ENCODE measurements around the gene ACOT6.

ACOT6 gene

GRCh38 chr14:73616831-73617230, 4.5 kb downstream of the ACOT6 start:
- TF ChIP-seq ZFX (IDR thresholded peaks at IDR 0.05; ENCODE audit: borderline replicate concordance), result no peak
- TF ChIP-seq, protein P1, sequence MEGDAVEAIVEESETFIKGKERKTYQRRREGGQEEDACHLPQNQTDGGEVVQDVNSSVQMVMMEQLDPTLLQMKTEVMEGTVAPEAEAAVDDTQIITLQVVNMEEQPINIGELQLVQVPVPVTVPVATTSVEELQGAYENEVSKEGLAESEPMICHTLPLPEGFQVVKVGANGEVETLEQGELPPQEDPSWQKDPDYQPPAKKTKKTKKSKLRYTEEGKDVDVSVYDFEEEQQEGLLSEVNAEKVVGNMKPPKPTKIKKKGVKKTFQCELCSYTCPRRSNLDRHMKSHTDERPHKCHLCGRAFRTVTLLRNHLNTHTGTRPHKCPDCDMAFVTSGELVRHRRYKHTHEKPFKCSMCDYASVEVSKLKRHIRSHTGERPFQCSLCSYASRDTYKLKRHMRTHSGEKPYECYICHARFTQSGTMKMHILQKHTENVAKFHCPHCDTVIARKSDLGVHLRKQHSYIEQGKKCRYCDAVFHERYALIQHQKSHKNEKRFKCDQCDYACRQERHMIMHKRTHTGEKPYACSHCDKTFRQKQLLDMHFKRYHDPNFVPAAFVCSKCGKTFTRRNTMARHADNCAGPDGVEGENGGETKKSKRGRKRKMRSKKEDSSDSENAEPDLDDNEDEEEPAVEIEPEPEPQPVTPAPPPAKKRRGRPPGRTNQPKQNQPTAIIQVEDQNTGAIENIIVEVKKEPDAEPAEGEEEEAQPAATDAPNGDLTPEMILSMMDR (IDR thresholded peaks at IDR 0.05), result no peak
- no peak overlapping the region for H3K27ac ChIP-seq

- TF ChIP-seq, protein P1 (IDR thresholded peaks at IDR 0.05), result no peak
- TF ChIP-seq ZFX (IDR thresholded peaks at IDR 0.05; ENCODE audit: borderline replicate concordance), result no peak
- no peak overlapping the region for H3K27ac ChIP-seq
Observed at GRCh38 chr14:73619524-73619923, 7.2 kb downstream of the ACOT6 start.

DNA sequence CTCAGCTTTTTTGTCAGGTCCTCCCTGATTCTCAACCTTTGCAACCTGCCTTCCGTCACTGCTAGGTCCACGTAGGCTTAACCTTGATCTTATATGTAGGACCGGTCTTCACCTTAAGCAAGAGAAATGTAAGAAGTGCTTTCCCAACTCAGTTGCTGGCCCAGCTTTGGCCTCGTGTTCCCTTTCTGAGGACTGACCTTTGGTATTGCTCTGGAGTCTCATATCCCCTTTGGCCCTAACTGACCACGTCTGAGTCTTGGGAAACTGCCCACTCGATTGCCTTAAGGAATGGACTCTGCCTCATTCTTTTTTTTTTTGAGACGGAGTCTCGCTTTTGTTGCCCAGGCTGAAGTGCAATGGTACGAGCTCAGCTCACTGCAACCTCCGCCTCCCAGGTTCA, 8.0 kb downstream of the ACOT6 start:
- no peak for TF ChIP-seq ZFX (IDR thresholded peaks at IDR 0.05; ENCODE audit: borderline replicate concordance)
- TF ChIP-seq, protein P1 (IDR thresholded peaks at IDR 0.05), result no peak
- no peak overlapping the region for H3K27ac ChIP-seq

GRCh38 chr14:73623504-73624054, 11.3 kb downstream of the ACOT6 start:
- TF ChIP-seq ZFX (IDR thresholded peaks at IDR 0.05; ENCODE audit: borderline replicate concordance), result no peak
- TF ChIP-seq, protein P1 (IDR thresholded peaks at IDR 0.05), result no peak

GRCh38 chr14:73625706-73626105, 13.4 kb downstream of the ACOT6 start:
- no peak for TF ChIP-seq ZFX (IDR thresholded peaks at IDR 0.05; ENCODE audit: borderline replicate concordance)
- TF ChIP-seq, protein P1 (IDR thresholded peaks at IDR 0.05), result no peak
- H3K27ac ChIP-seq, result no peak overlapping the region

More at GRCh38 chr14:73623504-73624054, 11.3 kb downstream of the ACOT6 start:
- no peak overlapping the region for H3K27ac ChIP-seq

GRCh38 chr14:73627151-73627558, 14.8 kb downstream of the ACOT6 start:
- TF ChIP-seq ZFX (IDR thresholded peaks at IDR 0.05; ENCODE audit: borderline replicate concordance), result no peak
- TF ChIP-seq, protein P1 (IDR thresholded peaks at IDR 0.05), result no peak

GRCh38 chr14:73630009-73630780, 17.9 kb downstream of the ACOT6 start:
- no peak for TF ChIP-seq ZFX (IDR thresholded peaks at IDR 0.05; ENCODE audit: borderline replicate concordance)
- TF ChIP-seq, protein P1 (IDR thresholded peaks at IDR 0.05), result no peak
- H3K27ac ChIP-seq, result no peak overlapping the region

More at GRCh38 chr14:73627151-73627558, 14.8 kb downstream of the ACOT6 start:
- no peak overlapping the region for H3K27ac ChIP-seq

All from 22Rv1 (cell line).